Neuron (in vitro differentiated cells): Measurements from ENCODE around the gene DSN1.
"Not testable (repeated sequence)": the region's sequence is repeated elsewhere in the genome, so short reads cannot be mapped to it uniquely, and the experiment has no call there.

Experiments
- H2AFZ ChIP-seq: one replicate; pipeline ENCODE4 v1.6.1; 2013; ENCODE audit warnings: low read depth, mild to moderate bottlenecking, inconsistent platforms, low read length, moderate library complexity
- H3K27me3 ChIP-seq: one replicate; pipeline ENCODE4 v1.6.1; 2013; ENCODE audit warnings: low read length; ENCODE audit not compliant: insufficient read depth
- H3K36me3 ChIP-seq: one replicate; pipeline ENCODE4 v1.6.1; 2013; ENCODE audit warnings: low read length; ENCODE audit not compliant: insufficient read depth
- H3K4me1 ChIP-seq: one replicate; pipeline ENCODE4 v1.6.1; 2013; ENCODE audit warnings: low read length; ENCODE audit not compliant: insufficient read depth
- H3K4me3 ChIP-seq: 2 replicates; pipeline ENCODE4 v1.5.1; 2013; ENCODE audit warnings: mild to moderate bottlenecking, low read length, moderate library complexity
- H3K9me3 ChIP-seq: one replicate; pipeline ENCODE4 v1.6.1; 2013; ENCODE audit warnings: low read length

The DSN1 gene

DNA sequence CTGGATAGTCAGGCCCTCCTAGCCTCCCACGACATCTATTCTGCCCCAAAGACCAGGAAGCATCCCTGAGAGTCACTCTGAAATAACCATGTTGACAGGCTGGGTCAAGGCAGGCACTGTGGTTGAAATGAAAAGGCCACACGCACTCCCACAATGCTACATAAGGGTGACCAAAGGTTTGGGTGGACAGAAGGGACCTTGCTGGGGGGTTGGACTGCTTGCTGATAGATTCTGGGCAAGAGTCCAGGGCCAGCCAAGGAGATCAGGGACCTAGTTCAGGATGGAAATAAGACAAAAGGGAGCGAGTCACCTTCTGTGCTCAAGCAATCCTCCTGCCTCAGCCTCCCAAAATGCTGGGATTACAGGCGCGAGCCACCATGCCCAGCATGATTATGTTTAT lies 32.5 kb upstream of the DSN1 start:
- Histone ChIP-seq H3K4me1 (no peaks in the 10 kb centered on the region), H3K36me3 (peaks cover 82% of the 10 kb centered on the region), H3K9me3 (no peaks in the 10 kb centered on the region), H2AFZ (no peak overlapping the region), H3K27me3 (no peaks in the 10 kb centered on the region), H3K4me3 (no peak overlapping the region)

DNA sequence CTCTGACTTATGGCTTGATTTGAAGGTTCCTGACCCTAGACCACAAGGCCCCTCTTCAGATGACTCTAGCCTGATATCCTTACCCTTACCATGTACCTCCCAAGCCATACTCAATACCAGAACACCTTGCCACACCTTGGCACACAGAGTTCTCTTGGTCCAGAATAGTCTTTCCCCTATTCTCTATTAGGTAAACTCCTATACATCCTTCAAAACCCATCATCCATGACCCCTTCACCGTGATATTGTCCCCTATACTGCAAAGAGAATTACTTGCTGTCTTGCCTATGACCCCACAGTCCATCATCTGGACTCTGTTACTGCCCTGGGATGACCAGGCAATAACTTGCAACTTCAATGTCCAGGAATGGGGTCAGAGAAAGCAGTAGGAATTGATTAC lies 31.8 kb upstream of the DSN1 start:
- peaks cover 84% of the 10 kb centered on the region for H3K36me3 ChIP-seq
- H3K4me3 ChIP-seq, result no peak overlapping the region
- no peaks in the 10 kb centered on the region for H3K27me3 ChIP-seq
- H3K9me3 ChIP-seq, result no peaks in the 10 kb centered on the region
- no peaks in the 10 kb centered on the region for H3K4me1 ChIP-seq
- no peak overlapping the region for H2AFZ ChIP-seq

GRCh38 chr20:36804425-36804824 lies 30.9 kb upstream of the DSN1 start:
- H3K36me3 ChIP-seq, result peaks cover 86% of the 10 kb centered on the region
- no peaks in the 10 kb centered on the region for H3K9me3 ChIP-seq
- H3K4me1 ChIP-seq, result no peaks in the 10 kb centered on the region
- H3K27me3 ChIP-seq, result no peaks in the 10 kb centered on the region
- no peak overlapping the region for H2AFZ ChIP-seq
- H3K4me3 ChIP-seq, result no peak overlapping the region

- peaks cover 87% of the 10 kb centered on the region for H3K36me3 ChIP-seq
- no peaks in the 10 kb centered on the region for H3K27me3 ChIP-seq
- no peaks in the 10 kb centered on the region for H3K4me1 ChIP-seq
- H2AFZ ChIP-seq, result no peak overlapping the region
- no peaks in the 10 kb centered on the region for H3K9me3 ChIP-seq
- no peak overlapping the region for H3K4me3 ChIP-seq
Observed at GRCh38 chr20:36802326-36803222, 29.0 kb upstream of the DSN1 start.

DNA sequence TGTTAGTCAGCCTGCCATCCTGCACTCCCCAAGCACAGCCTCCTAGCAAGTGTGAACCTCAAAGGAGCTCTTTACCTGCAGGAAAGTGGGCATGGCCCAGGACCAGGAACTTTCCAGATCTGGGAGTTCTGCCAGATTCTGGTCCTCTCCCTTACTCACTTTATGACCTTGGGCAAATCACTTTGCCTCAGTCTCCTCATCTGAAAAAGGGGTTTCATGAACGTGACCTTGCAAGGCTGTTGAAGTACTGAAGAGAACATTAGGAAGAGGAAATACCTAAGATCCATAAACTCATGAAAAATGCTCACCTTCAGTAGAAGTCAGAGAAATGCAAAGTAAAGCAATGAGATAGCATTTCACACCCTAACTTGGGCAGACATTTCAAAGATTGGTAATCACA lies 26.8 kb upstream of the DSN1 start:
- no peaks in the 10 kb centered on the region for H3K27me3 ChIP-seq
- no peaks in the 10 kb centered on the region for H3K9me3 ChIP-seq
- H3K4me1 ChIP-seq, result no peaks in the 10 kb centered on the region
- H3K36me3 ChIP-seq, result peaks cover 87% of the 10 kb centered on the region
- H3K4me3 ChIP-seq, result no peak overlapping the region
- no peak overlapping the region for H2AFZ ChIP-seq

GRCh38 chr20:36799313-36799712 lies 25.8 kb upstream of the DSN1 start:
- H3K36me3 ChIP-seq, result peaks cover 85% of the 10 kb centered on the region
- not testable (repeated sequence) for H3K4me1 ChIP-seq

DNA sequence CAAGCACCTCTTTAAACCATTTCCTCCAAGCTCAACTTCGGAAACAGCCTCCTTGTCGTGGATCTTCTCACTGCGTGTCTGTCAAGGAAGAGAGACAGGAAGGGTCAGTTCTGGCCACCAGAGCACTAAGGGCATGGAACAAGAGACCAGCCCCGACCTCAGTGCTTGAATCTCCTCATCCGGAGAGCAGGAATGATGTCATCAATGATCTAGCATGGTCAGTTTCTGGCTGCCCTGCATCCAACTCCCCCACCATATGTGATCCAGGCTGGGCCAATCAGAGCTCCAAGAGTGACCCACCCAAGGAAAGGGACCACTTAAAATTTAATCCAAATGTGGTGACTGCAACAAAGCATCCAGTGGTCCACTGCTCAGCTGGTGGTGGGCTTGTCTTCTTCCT lies 23.3 kb upstream of the DSN1 start:
- peaks cover 83% of the 10 kb centered on the region for H3K36me3 ChIP-seq
- no peak overlapping the region for H3K4me3 ChIP-seq
- no peaks in the 10 kb centered on the region for H3K9me3 ChIP-seq
- no peaks in the 10 kb centered on the region for H3K27me3 ChIP-seq
- no peaks in the 10 kb centered on the region for H3K4me1 ChIP-seq
- H2AFZ ChIP-seq, result no peak overlapping the region

More at GRCh38 chr20:36799313-36799712, 25.8 kb upstream of the DSN1 start:
- not testable (repeated sequence) for H3K27me3 ChIP-seq, H3K9me3 ChIP-seq, H3K4me3 ChIP-seq, H2AFZ ChIP-seq

GRCh38 chr20:36796117-36796516 lies 22.6 kb upstream of the DSN1 start:
- H3K4me3 ChIP-seq, result no peak overlapping the region
- no peak overlapping the region for H2AFZ ChIP-seq
- H3K36me3 ChIP-seq, result peaks cover 87% of the 10 kb centered on the region
- no peaks in the 10 kb centered on the region for H3K9me3 ChIP-seq
- no peaks in the 10 kb centered on the region for H3K4me1 ChIP-seq
- no peaks in the 10 kb centered on the region for H3K27me3 ChIP-seq

DNA sequence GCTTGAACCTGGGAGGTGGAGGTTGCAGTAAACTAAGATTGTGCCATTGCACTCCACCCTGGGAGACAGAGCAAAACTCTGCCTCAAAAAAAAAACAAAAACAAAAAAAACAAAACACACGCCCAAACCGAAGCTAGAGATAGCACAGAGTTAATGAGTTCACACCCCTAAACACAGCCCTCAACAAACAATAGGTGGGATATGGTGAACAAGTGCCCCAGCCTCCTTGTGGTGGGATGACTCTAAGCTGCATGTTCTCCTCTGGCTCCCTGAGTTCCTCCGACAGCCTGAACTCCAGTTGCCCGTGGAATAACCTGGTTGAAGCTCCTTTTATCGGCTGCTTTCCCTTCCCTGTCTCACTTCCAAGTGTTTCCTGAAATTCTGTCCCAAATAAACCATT lies 22.1 kb upstream of the DSN1 start:
- Histone ChIP-seq H3K9me3 (no peaks in the 10 kb centered on the region), H3K4me3 (no peak overlapping the region), H3K36me3 (peaks cover 84% of the 10 kb centered on the region), H3K27me3 (no peaks in the 10 kb centered on the region), H2AFZ (no peak overlapping the region), H3K4me1 (no peaks in the 10 kb centered on the region)

- Histone ChIP-seq H3K4me3 (no peak overlapping the region), H3K9me3 (no peaks in the 10 kb centered on the region), H3K36me3 (peaks cover 78% of the 10 kb centered on the region), H2AFZ (no peak overlapping the region), H3K27me3 (no peaks in the 10 kb centered on the region), H3K4me1 (no peaks in the 10 kb centered on the region)
Observed at GRCh38 chr20:36794116-36794474, 20.5 kb upstream of the DSN1 start.

DNA sequence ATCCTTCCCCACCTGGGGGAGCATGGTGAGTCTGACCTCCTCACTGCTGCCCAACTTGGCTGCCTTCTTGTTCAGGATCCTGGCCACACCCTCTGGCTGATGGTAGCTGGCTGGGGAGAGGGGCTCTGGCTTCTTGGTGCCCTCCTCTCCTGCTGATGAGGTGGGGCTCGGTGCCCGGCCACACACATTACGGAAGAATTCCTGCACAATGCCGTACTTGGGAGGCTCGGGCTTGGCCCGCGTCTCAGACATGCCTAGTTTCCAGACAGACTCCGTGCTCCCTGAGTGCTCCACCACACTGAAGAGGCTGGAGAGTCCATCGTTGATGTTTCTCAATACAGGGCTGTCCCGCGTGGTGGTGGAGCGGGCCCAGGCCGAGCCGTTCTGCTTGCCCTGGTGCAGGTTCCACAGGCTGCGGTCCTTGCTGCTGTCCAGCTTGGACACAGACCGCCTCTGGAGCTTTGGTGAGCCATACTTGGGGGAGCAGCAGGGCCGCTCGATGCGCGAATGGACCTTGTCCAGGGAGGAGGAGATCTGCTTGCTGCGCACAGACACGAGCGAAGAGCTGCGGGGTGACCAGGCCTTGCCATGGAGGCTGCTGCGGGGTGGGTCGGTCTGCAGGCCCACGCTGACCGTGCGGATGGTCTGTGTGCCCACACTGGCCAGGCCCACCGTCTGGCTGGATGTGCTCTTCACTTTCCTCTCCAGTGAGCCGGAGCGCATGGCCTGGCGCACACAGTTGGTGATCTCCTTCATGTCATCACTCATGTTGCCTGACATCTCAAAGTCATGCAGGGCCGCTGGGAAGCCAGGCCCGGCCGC lies 19.9 kb upstream of the DSN1 start:
- Histone ChIP-seq H3K4me1 (no peaks in the 10 kb centered on the region), H3K4me3 (no peak overlapping the region), H2AFZ (no peak overlapping the region), H3K36me3 (peaks cover 77% of the 10 kb centered on the region), H3K9me3 (no peaks in the 10 kb centered on the region), H3K27me3 (no peaks in the 10 kb centered on the region)

DNA sequence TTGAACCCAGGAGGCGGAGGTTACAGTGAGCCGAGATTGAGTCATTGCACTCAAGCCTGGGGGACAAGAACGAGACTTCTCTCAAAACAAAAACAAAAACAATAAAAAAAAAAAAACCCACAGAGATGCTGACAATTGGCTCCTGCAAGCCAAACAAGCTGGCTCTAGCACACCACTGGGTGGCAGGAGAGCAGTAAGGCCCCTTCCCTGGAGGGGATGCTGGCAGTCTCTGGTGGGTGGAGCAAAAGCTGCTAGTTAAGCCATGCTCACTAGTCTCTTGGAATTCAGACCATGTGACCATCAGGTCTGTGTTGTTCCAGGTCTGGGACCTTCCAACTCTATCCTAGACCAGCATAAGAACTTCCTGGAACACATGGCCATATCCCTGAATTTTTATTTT lies 18.9 kb upstream of the DSN1 start:
- H3K36me3 ChIP-seq, result peaks cover 66% of the 10 kb centered on the region
- no peaks in the 10 kb centered on the region for H3K4me1 ChIP-seq
- H2AFZ ChIP-seq, result no peak overlapping the region

DNA sequence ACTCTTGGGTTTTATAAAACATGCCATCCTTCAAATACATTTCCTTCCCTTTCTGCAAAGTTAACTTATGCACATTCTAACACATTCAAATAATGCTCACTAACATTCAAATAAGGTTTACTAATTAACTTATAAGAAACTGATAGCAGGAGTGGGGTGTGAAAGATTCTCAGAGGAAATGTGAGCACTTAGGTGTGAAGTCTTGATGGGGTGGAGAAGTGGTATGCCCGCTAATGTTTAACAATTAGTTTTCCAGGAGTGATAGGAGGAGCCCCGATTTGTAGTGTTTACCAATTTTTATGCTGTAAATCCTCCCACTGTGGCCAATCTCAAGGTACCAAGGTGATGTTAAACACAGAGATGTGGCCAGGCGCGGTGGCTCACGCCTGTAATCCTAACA lies 18.3 kb upstream of the DSN1 start:
- Histone ChIP-seq H3K36me3 (peaks cover 61% of the 10 kb centered on the region), H3K27me3 (no peaks in the 10 kb centered on the region), H3K9me3 (no peaks in the 10 kb centered on the region), H3K4me3 (no peak overlapping the region), H2AFZ (no peak overlapping the region), H3K4me1 (no peaks in the 10 kb centered on the region)

More for the DNA sequence above, 18.9 kb upstream of the DSN1 start:
- H3K4me3 ChIP-seq, result no peak overlapping the region
- H3K9me3 ChIP-seq, result no peaks in the 10 kb centered on the region
- no peaks in the 10 kb centered on the region for H3K27me3 ChIP-seq
